Tibial nerve (tissue), 4 donors: Measurements from ENCODE around the gene SHISAL2A.

Experiments
- EP300 ChIP-seq, 2 donors: sonication (generic); formaldehyde crosslinking; IDR thresholded peaks; one replicate each; pipeline ENCODE4 v1.6.1; 2017; ENCODE audit warnings: antibody characterized with exemption in 2 of 2, mild to moderate bottlenecking in 1 of 2
- POLR2A ChIP-seq, 2 donors: fragments of 450-650 bp; IDR thresholded peaks; one replicate each; pipeline ENCODE4 v1.6.1; 2017; ENCODE audit warnings: antibody characterized with exemption in 2 of 2, mild to moderate bottlenecking in 2 of 2, moderate library complexity in 2 of 2
- TF ChIP-seq, protein P1 (sequence below), 5 experiments: fragments of 200-600 bp in 3 of 5; fragments of 450-650 bp in 2 of 5; sonication (generic) in 3 of 5; IDR thresholded peaks; one replicate each; pipeline ENCODE4 v1.5.1; 2016 to 2019; ENCODE audit warnings: antibody characterized with exemption in 5 of 5, mild to moderate bottlenecking in 3 of 5, moderate library complexity in 2 of 5

DNA sequence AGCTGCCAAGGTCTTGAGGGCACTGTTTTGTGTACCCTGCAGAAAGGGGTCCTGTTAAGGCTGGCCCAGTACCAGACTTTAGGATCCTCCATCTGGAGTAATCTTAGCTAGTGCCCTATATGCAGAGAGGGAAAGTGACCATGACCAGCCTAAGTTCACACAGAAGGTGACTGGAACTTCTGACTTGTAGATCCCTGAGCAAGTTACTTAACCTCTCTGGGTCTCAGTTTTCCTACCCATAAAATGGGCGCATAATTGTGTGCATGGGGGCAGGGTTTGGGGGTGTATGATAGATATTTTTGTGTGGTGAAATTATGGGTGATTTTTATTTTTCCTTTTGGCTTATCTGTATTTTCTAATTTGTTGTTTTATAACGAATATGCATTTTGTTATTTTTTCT, 3.3 kb upstream of the SHISAL2A start:
- TF ChIP-seq, protein P1, sequence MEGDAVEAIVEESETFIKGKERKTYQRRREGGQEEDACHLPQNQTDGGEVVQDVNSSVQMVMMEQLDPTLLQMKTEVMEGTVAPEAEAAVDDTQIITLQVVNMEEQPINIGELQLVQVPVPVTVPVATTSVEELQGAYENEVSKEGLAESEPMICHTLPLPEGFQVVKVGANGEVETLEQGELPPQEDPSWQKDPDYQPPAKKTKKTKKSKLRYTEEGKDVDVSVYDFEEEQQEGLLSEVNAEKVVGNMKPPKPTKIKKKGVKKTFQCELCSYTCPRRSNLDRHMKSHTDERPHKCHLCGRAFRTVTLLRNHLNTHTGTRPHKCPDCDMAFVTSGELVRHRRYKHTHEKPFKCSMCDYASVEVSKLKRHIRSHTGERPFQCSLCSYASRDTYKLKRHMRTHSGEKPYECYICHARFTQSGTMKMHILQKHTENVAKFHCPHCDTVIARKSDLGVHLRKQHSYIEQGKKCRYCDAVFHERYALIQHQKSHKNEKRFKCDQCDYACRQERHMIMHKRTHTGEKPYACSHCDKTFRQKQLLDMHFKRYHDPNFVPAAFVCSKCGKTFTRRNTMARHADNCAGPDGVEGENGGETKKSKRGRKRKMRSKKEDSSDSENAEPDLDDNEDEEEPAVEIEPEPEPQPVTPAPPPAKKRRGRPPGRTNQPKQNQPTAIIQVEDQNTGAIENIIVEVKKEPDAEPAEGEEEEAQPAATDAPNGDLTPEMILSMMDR (IDR thresholded peaks at IDR 0.05), result no peak
- TF ChIP-seq POLR2A (IDR thresholded peaks at IDR 0.05), result no peak
- TF ChIP-seq EP300 (IDR thresholded peaks at IDR 0.05), result no peak
